H1 (cell line): ENCODE data around the gene EIF2AK2. TPM values are rescaled to one million over a fixed set of nuclear protein-coding genes. Genes with fewer than 3 reads are reported as not detected.

Experiments used
- CTCF ChIA-PET: fragments of 300-600 bp; sonication (Branson Sonifier 250); formaldehyde crosslinking; loops from one replicate; lab custom pipeline; 2021; ENCODE audit not compliant: partially characterized antibody; lab: Charles Lee
- POLR2A ChIA-PET: fragments of 300-600 bp; sonication (Branson Sonifier 250); formaldehyde crosslinking; loops from one replicate; lab custom pipeline; 2021; ENCODE audit warnings: inconsistent platforms; ENCODE audit not compliant: partially characterized antibody; lab: Charles Lee
- DNase-seq, 2 experiments: peaks; one replicate each; pipeline versions ENCODE4 v3.0.0 to v3.0.0-alpha.2; 2010 to 2022; ENCODE audit warnings: low spot score in 2 of 2, low read depth in 1 of 2, mixed read lengths in 1 of 2
- FAIRE-seq: peaks from 2 replicates; lab custom pipeline; 2011; peaks lifted over from hg19 to GRCh38; lab: Jason Lieb, UNC
- H2AFZ ChIP-seq: 2 replicates; pipeline ENCODE4 v1.8.1; 2012; ENCODE audit warnings: low read length, inconsistent platforms
- H2AK5ac ChIP-seq: 2 replicates; pipeline ENCODE4 v1.6.1; 2013; ENCODE audit warnings: low read depth, low read length
- H2BK120ac ChIP-seq: replicated peaks from 2 replicates; pipeline ENCODE3; 2013; ENCODE audit warnings: low read depth, low read length, inconsistent platforms
- H2BK12ac ChIP-seq: 2 replicates; pipeline ENCODE4 v1.6.1; 2013; ENCODE audit warnings: low read depth, low read length
- H2BK15ac ChIP-seq: 2 replicates; pipeline ENCODE4 v1.6.1; 2013; ENCODE audit warnings: low read length
- H2BK20ac ChIP-seq: 2 replicates; pipeline ENCODE4 v1.6.1; 2013; ENCODE audit warnings: low read length
- H2BK5ac ChIP-seq: 2 replicates; pipeline ENCODE4 v1.6.1; 2013; ENCODE audit warnings: low read depth, low read length
- H3K14ac ChIP-seq: 2 replicates; pipeline ENCODE4 v1.6.1; 2013; ENCODE audit warnings: inconsistent platforms; ENCODE audit not compliant: insufficient read length
- H3K18ac ChIP-seq: 2 replicates; pipeline ENCODE4 v1.6.1; 2013; ENCODE audit warnings: low read length; ENCODE audit errors: extremely low read depth
- H3K23ac ChIP-seq: 2 replicates; pipeline ENCODE4 v1.6.1; 2013; ENCODE audit warnings: inconsistent platforms; ENCODE audit not compliant: insufficient read length
- H3K23me2 ChIP-seq: 2 replicates; pipeline ENCODE4 v1.6.1; 2013; ENCODE audit warnings: low read depth, low read length
- H3K27ac ChIP-seq: 2 replicates; pipeline ENCODE4 v1.6.1; 2011; ENCODE audit warnings: low read depth, low read length, inconsistent platforms
- H3K27me3 ChIP-seq, 4 experiments: replicated peaks in 1 of 4; 1 replicate in 1 of 4; 2 replicates in 3 of 4; pipeline versions ENCODE4 v1.6.1 to v1.8.1; 2011 to 2013; ENCODE audit warnings: low read length in 3 of 4, mild to moderate bottlenecking in 3 of 4, inconsistent platforms in 2 of 4, mixed read lengths in 2 of 4, moderate library complexity in 1 of 4; ENCODE audit not compliant: control insufficient read depth in 3 of 4, insufficient read depth in 3 of 4; ENCODE audit errors: extremely low read depth in 1 of 4
- H3K36me3 ChIP-seq, 4 experiments: 2 replicates each; pipeline versions ENCODE4 v1.6.1 to v1.8.1; 2011 to 2013; ENCODE audit warnings: mild to moderate bottlenecking in 4 of 4, low read length in 3 of 4, moderate library complexity in 2 of 4, control low read depth in 1 of 4, inconsistent platforms in 1 of 4; ENCODE audit not compliant: insufficient read depth in 4 of 4, control insufficient read depth in 2 of 4
- H3K4ac ChIP-seq: replicated peaks from 2 replicates; pipeline ENCODE3; 2013; ENCODE audit warnings: low read length, low read depth, mixed read lengths, inconsistent platforms; ENCODE audit not compliant: insufficient read length
- H3K4me1 ChIP-seq, 4 experiments: replicated peaks in 1 of 4; 1 replicate in 1 of 4; 2 replicates in 3 of 4; pipeline versions ENCODE4 v1.6.1 to v1.8.1; 2011 to 2013; ENCODE audit warnings: low read length in 3 of 4, inconsistent platforms in 2 of 4, mixed read lengths in 1 of 4; ENCODE audit not compliant: insufficient read depth in 4 of 4, control insufficient read depth in 3 of 4
- H3K4me2 ChIP-seq, 2 experiments: 2 replicates each; pipeline versions ENCODE4 v1.6.1 to v1.8.1; 2011 to 2013; ENCODE audit warnings: low read depth in 2 of 2, low read length in 2 of 2, control low read depth in 1 of 2, inconsistent platforms in 1 of 2, mild to moderate bottlenecking in 1 of 2; ENCODE audit not compliant: insufficient read depth in 1 of 2
- H3K4me3 ChIP-seq, 4 experiments: fragments of 200-600, 300-600 bp in 1 of 4; sonication (generic), shearing (Covaris generic), sonication (Bioruptor Twin) in 1 of 4; 2 replicates each; pipeline versions ENCODE4 v1.5.1 to v1.8.1; 2011 to 2016; ENCODE audit warnings: low read length in 4 of 4, low read depth in 3 of 4, control low read depth in 2 of 4, inconsistent platforms in 2 of 4, mild to moderate bottlenecking in 2 of 4, mixed read lengths in 1 of 4, moderate library complexity in 1 of 4; ENCODE audit not compliant: insufficient read depth in 2 of 4; ENCODE audit errors: extremely low read depth in 1 of 4
- H3K56ac ChIP-seq: replicated peaks from 2 replicates; pipeline ENCODE3; 2013; ENCODE audit warnings: low read depth, mild to moderate bottlenecking, mixed read lengths, low read length, inconsistent platforms; ENCODE audit not compliant: insufficient read length
- H3K79me1 ChIP-seq: 2 replicates; pipeline ENCODE4 v1.6.1; 2013; ENCODE audit warnings: low read depth, low read length, control low read depth
- H3K79me2 ChIP-seq, 2 experiments: 2 replicates each; pipeline versions ENCODE4 v1.6.1 to v1.8.1; 2012 to 2013; ENCODE audit warnings: low read length in 2 of 2, mild to moderate bottlenecking in 2 of 2, inconsistent platforms in 1 of 2; ENCODE audit not compliant: insufficient read depth in 2 of 2, control insufficient read depth in 1 of 2
- H3K9ac ChIP-seq, 4 experiments: replicated peaks in 1 of 4; 1 replicate in 1 of 4; 2 replicates in 3 of 4; pipeline versions ENCODE4 v1.6.1 to v1.8.1; 2011 to 2013; ENCODE audit warnings: low read depth in 3 of 4, low read length in 3 of 4, control low read depth in 2 of 4, mild to moderate bottlenecking in 2 of 4, moderate library complexity in 2 of 4, inconsistent platforms in 1 of 4; ENCODE audit errors: extremely low read depth in 1 of 4
- H3K9me3 ChIP-seq, 2 experiments: 2 replicates each; pipeline versions ENCODE4 v1.6.1 to v1.8.1; 2012 to 2013; ENCODE audit warnings: mild to moderate bottlenecking in 2 of 2, moderate library complexity in 2 of 2, control low read depth in 1 of 2, inconsistent platforms in 1 of 2, low read depth in 1 of 2, low read length in 1 of 2, mixed read lengths in 1 of 2; ENCODE audit not compliant: insufficient read depth in 2 of 2
- H4K20me1 ChIP-seq, 2 experiments: replicated peaks in 1 of 2; 2 replicates each; pipeline versions ENCODE3 to v1.8.1; 2011 to 2013; ENCODE audit warnings: inconsistent platforms in 2 of 2, low read length in 2 of 2, mild to moderate bottlenecking in 1 of 2; ENCODE audit not compliant: insufficient read depth in 2 of 2, control insufficient read depth in 1 of 2
- H4K5ac ChIP-seq: 2 replicates; pipeline ENCODE4 v1.6.1; 2013; ENCODE audit warnings: low read length, low read depth, mixed read lengths, inconsistent platforms; ENCODE audit not compliant: insufficient read length
- H4K8ac ChIP-seq: 2 replicates; pipeline ENCODE4 v1.8.0; 2013; ENCODE audit warnings: mild to moderate bottlenecking, moderate library complexity, low read length, inconsistent platforms; ENCODE audit not compliant: insufficient read depth; ENCODE audit errors: extremely low read depth
- H4K91ac ChIP-seq: replicated peaks from 2 replicates; pipeline ENCODE3; 2013; ENCODE audit warnings: low read length, mixed read lengths, inconsistent platforms; ENCODE audit not compliant: insufficient read length
- ASH2L ChIP-seq: fragments of 200-600, 300-600 bp; sonication (generic); IDR thresholded peaks from one replicate; pipeline ENCODE4 v1.7.1; 2017; ENCODE audit warnings: low read length
- BCL11A ChIP-seq, 2 experiments: IDR thresholded peaks; one replicate each; pipeline ENCODE4 v1.6.1; 2011; ENCODE audit warnings: low read depth in 2 of 2, low read length in 2 of 2, mild to moderate bottlenecking in 2 of 2
- CBX5 ChIP-seq: fragments of 300-800, 300-1000 bp; sonication (generic); IDR thresholded peaks from 2 replicates; pipeline ENCODE4 v1.7.1; 2016; ENCODE audit warnings: antibody characterized with exemption, low read length, low read depth
- CHD2 ChIP-seq: IDR thresholded peaks from 2 replicates; pipeline ENCODE4 v1.6.1; 2012; ENCODE audit warnings: low read length, improper control_type of control experiment
- EP300 ChIP-seq, 2 experiments: IDR thresholded peaks; 1 replicate in 1 of 2; 2 replicates in 1 of 2; pipeline ENCODE4 v1.6.1; 2011 to 2012; ENCODE audit warnings: low read depth in 2 of 2, low read length in 2 of 2, mild to moderate bottlenecking in 2 of 2, borderline replicate concordance in 1 of 2, inconsistent platforms in 1 of 2, moderate library complexity in 1 of 2
- NRF1 ChIP-seq: IDR thresholded peaks from 2 replicates; pipeline ENCODE4 v1.6.1; 2011; ENCODE audit warnings: mild to moderate bottlenecking, low read depth, low read length, improper control_type of control experiment
- POLR2A ChIP-seq, 2 experiments: IDR thresholded peaks; 1 replicate in 1 of 2; 2 replicates in 1 of 2; pipeline ENCODE4 v1.6.1; 2011; ENCODE audit warnings: low read depth in 2 of 2, low read length in 2 of 2, mild to moderate bottlenecking in 2 of 2; ENCODE audit errors: control extremely low read depth in 1 of 2
- POU5F1 ChIP-seq: IDR thresholded peaks from 2 replicates; pipeline ENCODE4 v1.6.1; 2011; ENCODE audit warnings: low read depth, mild to moderate bottlenecking, low read length, moderate library complexity
- RXRA ChIP-seq: IDR thresholded peaks from 2 replicates; pipeline ENCODE4 v1.6.1; 2011; ENCODE audit warnings: low read depth, mild to moderate bottlenecking, low read length, moderate library complexity; ENCODE audit not compliant: insufficient read depth
- SP2 ChIP-seq: IDR thresholded peaks from 2 replicates; pipeline ENCODE4 v1.6.1; 2012; ENCODE audit warnings: mild to moderate bottlenecking, low read length, inconsistent platforms
- TEAD4 ChIP-seq: IDR thresholded peaks from 2 replicates; pipeline ENCODE4 v1.6.1; 2012; ENCODE audit warnings: low read depth, low read length, inconsistent platforms, mixed read lengths
- WGBS, 2 experiments: shearing (Covaris generic) in 1 of 2; methylation state at CpG; one replicate each; pipeline versions ENCODE4 v1.1.6 to v1.1.7; 2013 to 2015; ENCODE audit warnings: low lambda C conversion rate in 2 of 2, mixed read lengths in 2 of 2, inconsistent platforms in 1 of 2, low coverage in 1 of 2, missing lambda C conversion rate in 1 of 2; ENCODE audit not compliant: insufficient replicate concordance in 2 of 2, insufficient coverage in 1 of 2, insufficient read length in 1 of 2; ENCODE audit errors: extremely low coverage in 1 of 2, missing lambda C conversion rate in 1 of 2; 5-methylcytosine and 5-hydroxymethylcytosine counted together
- polyA plus RNA-seq, 7 experiments: library from polyadenylated mRNA; depleted of rRNA in 3 of 7; stranded (reverse) in 5 of 7; unstranded in 2 of 7; fragments of >200 nt in 5 of 7; fragments of 200-250 nt in 2 of 7; gene quantifications; 1 replicate in 5 of 7; 2 replicates in 1 of 7; 4 replicates in 1 of 7; pipeline versions ENCODE4 v1.2.1 to v1.2.3, GENCODE V29; 2011 to 2013; ENCODE audit warnings: missing spikeins in 2 of 7, mixed read lengths in 2 of 7
- total RNA-seq: library from RNA; stranded (reverse); fragmentation: NEBNext Ultra II Directional; extraction: Animal tissue kit (Norgen Biotek cat#: 25700); gene quantifications from 2 replicates; pipeline ENCODE4 v1.2.1, GENCODE V29; 2021
- TF ChIP-seq, protein P1 (sequence below): IDR thresholded peaks from 2 replicates; pipeline ENCODE4 v1.6.1; 2011; ENCODE audit warnings: low read depth, mild to moderate bottlenecking, low read length; ENCODE audit not compliant: insufficient read depth
- TF ChIP-seq, protein P2 (sequence below): IDR thresholded peaks from 2 replicates; pipeline ENCODE4 v1.6.1; 2011; ENCODE audit warnings: low read length, improper control_type of control experiment

The EIF2AK2 gene
- total and polyA plus RNA-seq, 2 of the 8 experiments (the other 6 are each of a cell fraction or from before 2014, with no cell fraction given): 13.1 to 46.9 TPM

GRCh38 chr2:37146062-37146461 is 10.7 kb downstream of the EIF2AK2 start:
- no peak overlapping the region for H3K9ac ChIP-seq
- no peak for FAIRE-seq
- WGBS, 2 experiments: 94% methylated on average over 2 of the region's 2 CpGs; no CpG with 5 or more reads in 1 of the 2 experiments
- TF ChIP-seq, protein P1, sequence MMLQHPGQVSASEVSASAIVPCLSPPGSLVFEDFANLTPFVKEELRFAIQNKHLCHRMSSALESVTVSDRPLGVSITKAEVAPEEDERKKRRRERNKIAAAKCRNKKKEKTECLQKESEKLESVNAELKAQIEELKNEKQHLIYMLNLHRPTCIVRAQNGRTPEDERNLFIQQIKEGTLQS: no peak
- no peak for TF ChIP-seq NRF1
- no peak for TF ChIP-seq POLR2A (IDR thresholded peaks at IDR 0.05; ENCODE audit: control extremely low read depth in 1 of 2, low read depth in 2 of 2, low read length in 2 of 2)
- no peak for TF ChIP-seq CBX5
- TF ChIP-seq TEAD4: no peak
- no peak for TF ChIP-seq EP300 (IDR thresholded peaks at IDR 0.05; ENCODE audit: borderline replicate concordance in 1 of 2, low read depth in 2 of 2, low read length in 2 of 2)
- TF ChIP-seq CHD2: no peak
- TF ChIP-seq RXRA: no peak
- TF ChIP-seq SP2: no peak
- TF ChIP-seq, protein P2, sequence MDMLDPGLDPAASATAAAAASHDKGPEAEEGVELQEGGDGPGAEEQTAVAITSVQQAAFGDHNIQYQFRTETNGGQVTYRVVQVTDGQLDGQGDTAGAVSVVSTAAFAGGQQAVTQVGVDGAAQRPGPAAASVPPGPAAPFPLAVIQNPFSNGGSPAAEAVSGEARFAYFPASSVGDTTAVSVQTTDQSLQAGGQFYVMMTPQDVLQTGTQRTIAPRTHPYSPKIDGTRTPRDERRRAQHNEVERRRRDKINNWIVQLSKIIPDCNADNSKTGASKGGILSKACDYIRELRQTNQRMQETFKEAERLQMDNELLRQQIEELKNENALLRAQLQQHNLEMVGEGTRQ: no peak
- TF ChIP-seq ASH2L: no peak
- TF ChIP-seq BCL11A (IDR thresholded peaks at IDR 0.05; ENCODE audit: low read depth in 2 of 2, low read length in 2 of 2): no peak
- TF ChIP-seq POU5F1: no peak

More at GRCh38 chr2:37146062-37146461, 10.7 kb downstream of the EIF2AK2 start:
- no peak overlapping the region for H2AFZ ChIP-seq
- CTCF ChIA-PET: interaction anchor here (0.9 to 1.4 kb wide), 2 partner anchors 12 to 22 kb away, joined by 3 read pairs; no protein-coding TSS in a partner anchor
- H3K23ac ChIP-seq: no peak overlapping the region
- no peak overlapping the region for H2BK12ac ChIP-seq
- H2AK5ac ChIP-seq: no peak overlapping the region
- no peak overlapping the region for H3K18ac ChIP-seq
- H3K4me3 ChIP-seq: no peak overlapping the region
- no peaks in the 10 kb centered on the region; a peak in 1 of 7 replicates for H3K4me1 ChIP-seq
- H3K23me2 ChIP-seq: no peaks in the 10 kb centered on the region
- no peak for DNase-seq
- no peak overlapping the region for H3K14ac ChIP-seq
- H3K36me3 ChIP-seq: peaks cover 12 to 34% (median 19%) of the 10 kb centered on the region in 4 experiments
- H4K91ac ChIP-seq: no peak overlapping the region
- H4K5ac ChIP-seq: no peak overlapping the region
- no peak overlapping the region for H2BK120ac ChIP-seq
- peaks cover 0 to 15% of the 10 kb centered on the region in 2 experiments; a peak in 2 of 4 replicates for H3K79me2 ChIP-seq
- no peak overlapping the region for H3K4me2 ChIP-seq
- no peak overlapping the region for H3K27ac ChIP-seq
- no peaks in the 10 kb centered on the region for H3K9me3 ChIP-seq
- peaks cover 2% of the 10 kb centered on the region; the same call in 1 of the 2 replicates for H3K79me1 ChIP-seq
- H3K56ac ChIP-seq: no peak overlapping the region
- no peak overlapping the region for H2BK15ac ChIP-seq
- no peaks in the 10 kb centered on the region for H4K20me1 ChIP-seq
- no peak overlapping the region for H4K8ac ChIP-seq
- H3K4ac ChIP-seq: no peak overlapping the region
- POLR2A ChIA-PET: no interaction called here
- H2BK20ac ChIP-seq: no peak overlapping the region
- H2BK5ac ChIP-seq: no peak overlapping the region
- H3K27me3 ChIP-seq: no peaks in the 10 kb centered on the region
